Calu3 (cell line): ENCODE measurements around the gene FKBP7. TPM values are rescaled to one million over a fixed set of nuclear protein-coding genes. Genes with fewer than 3 reads are reported as not detected.

ENCODE experiments used
- BruUV-seq: library from RNA; stranded (reverse); fragments of 400-500 nt; replicated peaks from 2 replicates; lab custom pipeline; 2021; lab: Mats Ljungman, UMichigan
- CTCF ChIA-PET: fragments of 300-600 bp; sonication (Branson Sonifier 250); formaldehyde crosslinking; loops from one replicate; lab custom pipeline; 2022; ENCODE audit warnings: antibody characterized with exemption; lab: Charles Lee
- DNase-seq: peaks from one replicate; pipeline ENCODE4 v3.0.0; 2022
- H3K27ac Mint-ChIP-seq: one replicate; pipeline ENCODE4 v1.8.0; 2022; ENCODE audit warnings: mixed read lengths; ENCODE audit not compliant: unreplicated experiment
- H3K27me3 Mint-ChIP-seq: one replicate; pipeline ENCODE4 v1.8.0; 2022; ENCODE audit warnings: mixed read lengths; ENCODE audit not compliant: unreplicated experiment
- H3K36me3 Mint-ChIP-seq: one replicate; pipeline ENCODE4 v1.8.0; 2022; ENCODE audit warnings: mild to moderate bottlenecking, moderate library complexity, mixed read lengths; ENCODE audit not compliant: insufficient read depth, unreplicated experiment
- H3K4me1 Mint-ChIP-seq: one replicate; pipeline ENCODE4 v1.8.0; 2022; ENCODE audit warnings: mild to moderate bottlenecking, low read depth, mixed read lengths; ENCODE audit not compliant: unreplicated experiment
- H3K4me3 Mint-ChIP-seq: one replicate; pipeline ENCODE4 v1.8.0; 2022; ENCODE audit warnings: mild to moderate bottlenecking, low read depth, moderate library complexity, mixed read lengths; ENCODE audit not compliant: unreplicated experiment
- H3K9me3 Mint-ChIP-seq: one replicate; pipeline ENCODE4 v1.8.0; 2022; ENCODE audit warnings: low read depth, mixed read lengths; ENCODE audit not compliant: unreplicated experiment
- CTCF ChIP-seq: fragments of 200-600 bp; IDR thresholded peaks from one replicate; pipeline ENCODE4 v1.8.0; 2022; ENCODE audit warnings: antibody characterized with exemption; ENCODE audit not compliant: unreplicated experiment
- intact Hi-C: fragments of 100-400 bp; cut with micrococcal nuclease; formaldehyde crosslinking; loops from one replicate; pipeline ENCODE4 v1.10.0; 2022; ENCODE audit not compliant: unreplicated experiment
- total RNA-seq: library from RNA; stranded (reverse); gene quantifications from 2 replicates; pipeline ENCODE4 v1.2.3, GENCODE V29; 2022

Gene FKBP7
- total RNA-seq, 1 experiment from 2014 or later = 8.9 TPM

- no peak for TF ChIP-seq CTCF
- Mint-ChIP-seq H3K27me3 (no peaks in the 10 kb centered on the region), H3K9me3 (no peaks in the 10 kb centered on the region), H3K4me3 (no peak overlapping the region), H3K27ac (no peak overlapping the region), H3K36me3 (peaks cover 10% of the 10 kb centered on the region), H3K4me1 (no peaks in the 10 kb centered on the region)
- no TSS peak for BruUV-seq
- no peak for DNase-seq
- intact Hi-C loops = no loop called here
- CTCF ChIA-PET = interaction anchor here (0.7 kb wide), 1 partner anchor 434 kb away, joined by 6 read pairs; no protein-coding TSS in a partner anchor
Measured at GRCh38 chr2:178514664-178515063, 36.3 kb upstream of the FKBP7 start.

- H3K36me3 Mint-ChIP-seq = peaks cover 10% of the 10 kb centered on the region
- H3K27me3 Mint-ChIP-seq = no peaks in the 10 kb centered on the region
- no peak overlapping the region for H3K4me3 Mint-ChIP-seq
- no peaks in the 10 kb centered on the region for H3K4me1 Mint-ChIP-seq
- H3K9me3 Mint-ChIP-seq = no peaks in the 10 kb centered on the region
- DNase-seq = no peak
- BruUV-seq = no TSS peak
- CTCF ChIA-PET = no interaction called here
- H3K27ac Mint-ChIP-seq = no peak overlapping the region
- intact Hi-C loops = no loop called here
- TF ChIP-seq CTCF = no peak
Measured at GRCh38 chr2:178513876-178514275, 35.5 kb upstream of the FKBP7 start.

- DNase-seq = no peak
- intact Hi-C loops = no loop called here
- no TSS peak for BruUV-seq
- no peaks in the 10 kb centered on the region for H3K4me1 Mint-ChIP-seq
- no peaks in the 10 kb centered on the region for H3K9me3 Mint-ChIP-seq
- no peak overlapping the region for H3K4me3 Mint-ChIP-seq
- H3K27me3 Mint-ChIP-seq = no peaks in the 10 kb centered on the region
- no peak overlapping the region for H3K27ac Mint-ChIP-seq
- CTCF ChIA-PET = no interaction called here
- peaks cover 10% of the 10 kb centered on the region for H3K36me3 Mint-ChIP-seq
- TF ChIP-seq CTCF = no peak
Measured at GRCh38 chr2:178512484-178512883, 34.1 kb upstream of the FKBP7 start.

- H3K9me3 Mint-ChIP-seq = no peaks in the 10 kb centered on the region
- no peak for DNase-seq
- no peaks in the 10 kb centered on the region for H3K27me3 Mint-ChIP-seq
- CTCF ChIA-PET = no interaction called here
- H3K4me3 Mint-ChIP-seq = no peak overlapping the region
- no peak overlapping the region for H3K27ac Mint-ChIP-seq
- H3K4me1 Mint-ChIP-seq = no peaks in the 10 kb centered on the region
- TF ChIP-seq CTCF = no peak
- peaks cover 10% of the 10 kb centered on the region for H3K36me3 Mint-ChIP-seq
- BruUV-seq = no TSS peak
- intact Hi-C loops = no loop called here
Measured at GRCh38 chr2:178510384-178510783, 32.0 kb upstream of the FKBP7 start.
